ENCODE measurements around the gene KCNN4. TPM values are rescaled to one million over a fixed set of nuclear protein-coding genes. Genes with fewer than 3 reads are reported as not detected.

The KCNN4 gene
- polyA plus RNA-seq, 1 donor from 2014 or later, result not detected

- Histone ChIP-seq H3K36me3 (ENCODE audit: insufficient read depth, low read length) (no peaks in the 10 kb centered on the region), H3K27me3 (ENCODE audit: insufficient read depth, low read depth, low read length) (peaks cover 31% of the 10 kb centered on the region), H3F3A (ENCODE audit: insufficient read depth, low read length, poor library complexity, severe bottlenecking) (no peaks in the 10 kb centered on the region), H2AFZ (ENCODE audit: low read depth, low read length) (no peak overlapping the region), H4K20me1 (ENCODE audit: insufficient read depth) (no peaks in the 10 kb centered on the region), H3K9me3 (ENCODE audit: low read length) (no peaks in the 10 kb centered on the region), H3K27ac (ENCODE audit: low read length) (no peak overlapping the region), H3K79me2 (replicated peaks; ENCODE audit: insufficient read depth, low read length) (no peaks in the 10 kb centered on the region), H3K4me3 (ENCODE audit: low read length) (peak overlapping the region; percentile 66), H3K9ac (ENCODE audit: low read length) (no peak overlapping the region), H3K4me2 (ENCODE audit: low read length) (no peak overlapping the region), H3K9me2 (ENCODE audit: insufficient read depth, low read length) (no peaks in the 10 kb centered on the region)
- TF ChIP-seq POLR2AphosphoS5 (IDR thresholded peaks at IDR 0.05), result no peak
- TF ChIP-seq MXI1 (conservative IDR thresholded peaks at IDR 0.05; ENCODE audit: poor library complexity, severe bottlenecking), result no peak
- TF ChIP-seq EZH2 (IDR thresholded peaks at IDR 0.05; ENCODE audit: borderline replicate concordance, insufficient read depth, low read length, poor library complexity, severe bottlenecking), result no peak
- no peak for TF ChIP-seq RAD21 (conservative IDR thresholded peaks at IDR 0.05)
- no peak for TF ChIP-seq REST (IDR thresholded peaks at IDR 0.05; ENCODE audit: borderline replicate concordance)
- TF ChIP-seq CTCF (IDR thresholded peaks at IDR 0.05; ENCODE audit: poor library complexity, severe bottlenecking), result no peak
- TF ChIP-seq SMC3 (conservative IDR thresholded peaks at IDR 0.05; ENCODE audit: poor library complexity), result no peak
- TF ChIP-seq TAF1 (IDR thresholded peaks at IDR 0.05; ENCODE audit: low read depth), result no peak
- no peak for TF ChIP-seq EP300 (conservative IDR thresholded peaks at IDR 0.05; ENCODE audit: poor library complexity, severe bottlenecking)
Measured at GRCh38 chr19:43773725-43774102, 7.1 kb downstream of the KCNN4 start.

GRCh38 chr19:43769256-43769655 is 11.5 kb downstream of the KCNN4 start:
- Histone ChIP-seq H3F3A (ENCODE audit: insufficient read depth, low read length, poor library complexity, severe bottlenecking) (no peaks in the 10 kb centered on the region), H3K4me2 (ENCODE audit: low read length) (no peak overlapping the region), H3K27me3 (ENCODE audit: insufficient read depth, low read depth, low read length) (peaks cover 21% of the 10 kb centered on the region), H3K79me2 (replicated peaks; ENCODE audit: insufficient read depth, low read length) (no peaks in the 10 kb centered on the region), H3K27ac (ENCODE audit: low read length) (no peak overlapping the region), H3K4me3 (ENCODE audit: low read length) (no peak overlapping the region), H3K9me3 (ENCODE audit: low read length) (no peaks in the 10 kb centered on the region), H2AFZ (ENCODE audit: low read depth, low read length) (no peak overlapping the region), H3K9me2 (ENCODE audit: insufficient read depth, low read length) (no peaks in the 10 kb centered on the region), H3K9ac (ENCODE audit: low read length) (no peak overlapping the region), H3K36me3 (ENCODE audit: insufficient read depth, low read length) (no peaks in the 10 kb centered on the region), H4K20me1 (ENCODE audit: insufficient read depth) (no peaks in the 10 kb centered on the region)
- no peak for TF ChIP-seq CTCF (IDR thresholded peaks at IDR 0.05; ENCODE audit: poor library complexity, severe bottlenecking)
- no peak for TF ChIP-seq SMC3 (conservative IDR thresholded peaks at IDR 0.05; ENCODE audit: poor library complexity)
- no peak for TF ChIP-seq EZH2 (IDR thresholded peaks at IDR 0.05; ENCODE audit: borderline replicate concordance, insufficient read depth, low read length, poor library complexity, severe bottlenecking)

Measured in neural cell (in vitro differentiated cells).